Sigmoid colon (tissue), 4 donors: ENCODE measurements around the gene TAF10.

Experiments
- CTCF ChIP-seq, 4 experiments: fragments of 450-650 bp in 3 of 4; fragments of 200-600 bp in 1 of 4; IDR thresholded peaks; one replicate each; pipeline ENCODE4 v1.5.1; 2016 to 2019; ENCODE audit warnings: antibody characterized with exemption in 4 of 4, mild to moderate bottlenecking in 3 of 4, moderate library complexity in 2 of 4
- POLR2AphosphoS5 ChIP-seq, 4 donors: sonication (generic); formaldehyde crosslinking; IDR thresholded peaks; one replicate each; pipeline ENCODE4 v1.6.1; 2017; ENCODE audit warnings: antibody characterized with exemption in 4 of 4

GRCh38 chr11:6570691-6571427 is 41.2 kb downstream of the TAF10 start:
- TF ChIP-seq CTCF (IDR thresholded peaks at IDR 0.05), result no peak
- TF ChIP-seq POLR2AphosphoS5 (IDR thresholded peaks at IDR 0.05), result no peak
